LNCAP (cell line): ENCODE results near the gene ABHD17A.

Source experiments
- TF ChIP-seq, protein P1 (sequence below): fragments of 450-650 bp; IDR thresholded peaks from 2 replicates; pipeline ENCODE4 v1.5.1; 2017; ENCODE audit warnings: mild to moderate bottlenecking

ABHD17A gene

DNA sequence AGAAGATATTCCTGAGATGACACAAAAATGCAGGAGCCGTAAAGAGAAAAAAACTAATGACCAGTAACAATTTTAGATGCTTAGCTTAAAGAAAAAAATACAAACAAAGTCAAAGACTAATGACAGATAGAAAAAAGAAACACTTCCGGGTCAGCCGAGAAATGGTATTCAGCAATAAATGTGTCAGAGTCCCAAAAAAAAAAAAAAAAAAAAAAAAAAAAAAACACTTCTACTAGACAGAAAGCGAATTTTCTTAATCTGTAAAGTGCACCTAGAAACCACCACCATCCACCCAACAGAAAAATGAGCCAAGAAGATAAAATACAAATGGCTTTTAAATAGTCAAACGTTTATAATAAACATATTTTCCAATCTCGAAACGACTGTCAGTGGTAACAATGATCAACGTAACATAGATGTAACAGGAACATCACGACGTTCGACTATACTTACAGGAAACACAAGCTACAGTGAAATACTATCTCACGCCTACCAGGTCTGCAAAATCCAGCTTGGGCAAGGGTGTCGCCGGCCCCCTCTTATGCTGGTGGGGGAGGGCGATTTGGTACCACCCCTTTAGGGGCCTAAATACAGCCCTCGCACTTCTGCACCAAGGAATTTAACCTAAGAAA, 10.6 kb downstream of the ABHD17A start:
- TF ChIP-seq, protein P1, sequence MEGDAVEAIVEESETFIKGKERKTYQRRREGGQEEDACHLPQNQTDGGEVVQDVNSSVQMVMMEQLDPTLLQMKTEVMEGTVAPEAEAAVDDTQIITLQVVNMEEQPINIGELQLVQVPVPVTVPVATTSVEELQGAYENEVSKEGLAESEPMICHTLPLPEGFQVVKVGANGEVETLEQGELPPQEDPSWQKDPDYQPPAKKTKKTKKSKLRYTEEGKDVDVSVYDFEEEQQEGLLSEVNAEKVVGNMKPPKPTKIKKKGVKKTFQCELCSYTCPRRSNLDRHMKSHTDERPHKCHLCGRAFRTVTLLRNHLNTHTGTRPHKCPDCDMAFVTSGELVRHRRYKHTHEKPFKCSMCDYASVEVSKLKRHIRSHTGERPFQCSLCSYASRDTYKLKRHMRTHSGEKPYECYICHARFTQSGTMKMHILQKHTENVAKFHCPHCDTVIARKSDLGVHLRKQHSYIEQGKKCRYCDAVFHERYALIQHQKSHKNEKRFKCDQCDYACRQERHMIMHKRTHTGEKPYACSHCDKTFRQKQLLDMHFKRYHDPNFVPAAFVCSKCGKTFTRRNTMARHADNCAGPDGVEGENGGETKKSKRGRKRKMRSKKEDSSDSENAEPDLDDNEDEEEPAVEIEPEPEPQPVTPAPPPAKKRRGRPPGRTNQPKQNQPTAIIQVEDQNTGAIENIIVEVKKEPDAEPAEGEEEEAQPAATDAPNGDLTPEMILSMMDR = no peak

DNA sequence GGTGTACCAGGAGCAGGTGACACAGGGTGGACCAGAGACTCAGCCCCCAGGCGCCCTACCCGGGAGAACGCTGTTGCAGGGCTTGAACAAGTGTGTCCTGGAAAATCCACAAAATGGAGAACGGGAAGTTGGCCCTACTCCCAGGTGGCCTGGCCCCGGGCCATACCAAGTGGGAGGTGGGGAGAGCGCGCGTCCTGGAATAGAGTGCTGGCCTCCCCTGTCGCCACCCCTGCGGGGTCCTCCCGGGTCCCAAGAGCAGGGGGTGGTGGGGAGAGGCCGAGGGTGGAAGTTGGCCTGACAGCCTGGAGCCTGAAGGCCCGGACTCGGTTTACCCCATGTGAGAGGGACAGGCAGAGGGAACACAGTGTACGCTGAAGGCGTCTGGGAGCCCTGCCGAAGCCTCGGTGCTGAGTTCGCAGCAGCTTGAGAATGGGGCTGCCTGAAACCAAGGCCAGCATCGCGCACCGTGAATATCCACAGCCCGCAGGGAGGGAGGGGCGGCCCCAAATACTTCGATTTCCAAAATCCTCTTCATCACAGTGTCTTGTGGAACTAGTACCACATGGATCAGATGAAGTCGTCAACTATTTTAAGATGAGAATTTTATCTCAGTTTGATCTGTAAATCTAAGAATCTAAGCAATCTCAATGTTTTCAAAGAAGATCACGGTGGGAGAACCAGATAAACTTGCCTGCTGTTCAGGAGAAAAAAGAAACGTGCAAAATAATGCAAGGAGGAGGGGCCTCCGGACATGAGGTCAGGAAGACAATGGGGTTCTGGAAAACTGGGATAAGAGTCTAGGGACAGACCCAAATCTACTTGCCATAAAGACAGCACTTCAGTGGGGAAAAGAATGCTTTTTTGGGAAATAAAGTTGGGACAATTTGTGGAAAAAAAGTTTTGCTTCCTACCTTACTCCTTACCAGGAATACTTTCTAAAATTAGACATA, 11.5 kb downstream of the ABHD17A start:
- TF ChIP-seq, protein P1 = no peak

DNA sequence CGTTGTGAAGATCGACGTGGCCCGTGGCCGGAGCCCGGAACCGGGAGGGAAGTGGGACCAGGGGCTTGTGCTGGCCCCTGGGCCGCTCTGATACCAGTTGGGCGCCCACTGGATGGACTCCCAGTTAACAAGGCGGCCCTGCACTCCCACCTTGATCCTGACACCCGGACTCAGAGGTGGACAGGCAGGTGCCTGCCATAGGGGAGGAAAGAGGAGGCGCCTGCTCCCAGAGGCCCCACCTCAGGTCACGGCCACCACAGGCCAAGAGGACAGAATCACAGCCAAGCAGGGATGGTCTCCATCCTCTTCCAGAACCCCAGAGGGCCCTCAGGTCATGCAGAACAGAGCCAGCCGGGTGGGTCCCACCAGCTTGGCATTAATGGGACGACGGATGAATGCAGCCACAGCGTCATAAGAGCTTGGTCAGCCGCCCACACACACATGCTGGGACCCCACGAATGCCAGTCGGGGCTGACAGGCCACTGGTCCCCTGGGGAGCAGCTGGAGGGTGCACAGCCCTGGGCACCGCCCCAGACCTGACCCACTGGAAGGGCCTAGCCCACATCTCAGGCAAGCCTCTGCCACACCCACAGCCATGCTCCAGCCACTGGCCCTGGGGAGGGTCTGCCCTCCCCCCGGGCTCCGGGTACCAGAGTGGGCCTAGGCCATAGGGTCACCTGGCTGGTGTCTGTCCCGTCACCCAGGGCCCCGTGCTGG, 12.3 kb downstream of the ABHD17A start:
- TF ChIP-seq, protein P1 = no peak

DNA sequence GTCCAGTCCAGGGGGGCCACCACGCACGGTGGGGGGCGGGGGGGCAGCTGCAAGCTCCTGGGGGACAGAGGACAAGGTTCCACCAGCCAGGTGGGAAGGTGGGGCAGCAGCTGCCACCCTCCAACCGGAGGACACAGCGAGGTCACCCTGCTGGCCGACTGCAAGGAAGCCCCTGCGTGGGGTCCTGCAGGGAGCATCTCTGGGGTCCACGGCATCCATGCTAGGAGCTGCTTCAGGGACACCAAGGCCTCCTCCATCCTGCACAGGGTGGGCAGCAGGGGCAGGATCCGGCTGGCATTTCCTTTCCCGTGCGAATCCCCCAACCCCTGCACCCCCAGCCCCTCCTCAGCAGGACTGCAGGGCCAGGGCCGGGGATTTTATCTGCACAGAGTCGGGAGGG, 13.7 kb downstream of the ABHD17A start:
- TF ChIP-seq, protein P1 = no peak

DNA sequence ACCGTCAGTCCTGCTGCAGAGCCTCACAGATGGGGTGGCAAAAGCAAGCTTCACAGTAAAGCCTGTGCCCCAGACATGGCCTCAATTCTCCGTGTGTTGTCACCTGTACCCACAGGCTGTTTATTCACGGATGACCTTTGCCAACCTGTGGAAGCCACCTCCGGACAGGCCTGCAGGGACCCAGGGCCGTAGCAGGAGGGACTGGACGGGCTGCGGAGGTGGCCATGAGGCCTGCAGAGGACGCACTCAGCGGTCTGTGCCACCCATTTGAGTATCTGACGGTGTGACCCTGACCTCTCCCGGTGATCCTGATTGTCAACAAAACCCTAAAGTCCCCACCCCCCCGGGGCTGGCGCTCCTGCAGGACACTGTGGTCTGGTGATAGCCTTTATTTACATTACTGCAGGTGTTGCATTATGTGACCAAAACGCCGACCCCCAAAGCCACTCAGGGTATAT, 14.1 kb downstream of the ABHD17A start:
- TF ChIP-seq, protein P1 = no peak

DNA sequence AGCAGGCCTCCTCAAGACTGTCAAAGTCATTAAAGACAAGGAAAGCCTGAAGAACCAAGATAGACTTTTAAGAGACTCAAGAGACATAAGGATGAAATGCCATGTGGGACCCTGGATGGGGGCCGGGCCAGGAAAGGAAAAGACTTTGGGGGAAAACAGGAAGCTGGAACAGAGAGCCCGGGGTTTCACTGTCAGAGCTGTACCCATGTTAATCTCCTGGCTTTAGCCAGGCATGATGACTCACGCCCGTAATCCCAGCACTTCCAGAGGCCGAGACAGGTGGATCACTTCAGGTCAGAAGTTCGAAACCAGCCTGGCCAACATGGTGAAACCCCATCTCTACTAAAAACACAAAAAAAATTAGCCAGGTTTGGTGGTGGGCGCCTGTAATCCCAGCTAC, 16.3 kb downstream of the ABHD17A start:
- TF ChIP-seq, protein P1 = no peak

DNA sequence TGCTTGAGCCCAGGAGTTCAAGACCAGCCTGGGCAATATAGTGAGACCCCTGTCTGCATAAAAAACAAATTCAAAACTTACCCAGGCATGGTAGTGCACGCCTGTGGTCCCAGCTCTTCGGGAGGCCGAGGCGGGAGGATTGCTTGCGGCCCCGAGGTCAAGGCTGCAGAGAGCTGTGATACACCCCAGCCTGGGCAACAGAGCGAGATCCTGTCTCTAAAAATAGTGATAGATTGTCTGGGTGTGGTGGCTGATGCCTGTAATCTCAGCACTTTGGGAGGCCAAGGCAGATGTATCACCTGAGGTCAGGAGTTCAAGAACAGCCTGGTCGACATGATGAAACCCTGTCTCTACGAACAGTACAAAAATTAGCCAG, 18.0 kb downstream of the ABHD17A start:
- TF ChIP-seq, protein P1 = no peak
